Measurements from ENCODE around the gene TTC33. TPM values are rescaled to one million over a fixed set of nuclear protein-coding genes. Genes with fewer than 3 reads are reported as not detected.

The TTC33 gene
- total RNA-seq, 1 donor from 2014 or later, result 14.8 TPM

DNA sequence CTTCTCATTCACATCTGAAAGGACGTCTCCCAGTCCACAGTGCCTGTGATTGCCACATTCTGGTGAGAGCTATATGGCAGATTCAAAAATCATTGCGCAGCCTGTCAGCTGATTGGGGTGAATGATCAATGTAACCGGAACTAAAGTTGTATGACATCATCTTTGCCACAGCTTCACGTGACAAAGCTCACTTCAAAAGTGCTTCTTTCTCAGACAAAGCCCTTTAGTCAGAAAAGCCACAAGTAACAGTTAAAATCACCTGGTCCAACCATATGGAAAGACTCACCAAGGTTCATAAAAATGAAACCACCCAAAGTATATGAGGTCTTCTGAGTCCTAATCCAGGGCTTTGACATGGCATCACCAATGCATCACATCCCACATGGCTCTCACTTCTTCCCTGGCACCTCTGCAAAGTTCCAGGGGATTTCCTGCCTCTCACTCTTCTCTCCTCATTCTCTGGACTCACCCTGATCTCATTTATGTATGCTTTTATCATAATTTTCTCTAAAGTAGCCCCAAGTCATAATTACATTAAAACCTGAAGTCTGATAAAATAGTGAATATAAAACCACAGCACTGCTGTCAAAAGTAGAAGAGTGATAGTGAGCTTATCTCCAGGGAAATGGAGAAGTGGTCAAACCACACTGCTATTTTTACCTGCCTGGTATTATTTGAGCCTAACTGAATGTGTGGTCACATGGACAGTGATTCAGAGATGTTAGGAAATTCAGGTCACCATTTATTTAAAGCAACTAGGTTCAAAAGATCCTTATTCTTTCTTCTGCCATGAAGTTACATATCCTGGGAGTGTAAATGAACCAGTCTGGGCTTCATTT, 269.1 kb downstream of the TTC33 start:
- DNase-seq (ENCODE audit: low read depth, low spot score), result no peak

DNA sequence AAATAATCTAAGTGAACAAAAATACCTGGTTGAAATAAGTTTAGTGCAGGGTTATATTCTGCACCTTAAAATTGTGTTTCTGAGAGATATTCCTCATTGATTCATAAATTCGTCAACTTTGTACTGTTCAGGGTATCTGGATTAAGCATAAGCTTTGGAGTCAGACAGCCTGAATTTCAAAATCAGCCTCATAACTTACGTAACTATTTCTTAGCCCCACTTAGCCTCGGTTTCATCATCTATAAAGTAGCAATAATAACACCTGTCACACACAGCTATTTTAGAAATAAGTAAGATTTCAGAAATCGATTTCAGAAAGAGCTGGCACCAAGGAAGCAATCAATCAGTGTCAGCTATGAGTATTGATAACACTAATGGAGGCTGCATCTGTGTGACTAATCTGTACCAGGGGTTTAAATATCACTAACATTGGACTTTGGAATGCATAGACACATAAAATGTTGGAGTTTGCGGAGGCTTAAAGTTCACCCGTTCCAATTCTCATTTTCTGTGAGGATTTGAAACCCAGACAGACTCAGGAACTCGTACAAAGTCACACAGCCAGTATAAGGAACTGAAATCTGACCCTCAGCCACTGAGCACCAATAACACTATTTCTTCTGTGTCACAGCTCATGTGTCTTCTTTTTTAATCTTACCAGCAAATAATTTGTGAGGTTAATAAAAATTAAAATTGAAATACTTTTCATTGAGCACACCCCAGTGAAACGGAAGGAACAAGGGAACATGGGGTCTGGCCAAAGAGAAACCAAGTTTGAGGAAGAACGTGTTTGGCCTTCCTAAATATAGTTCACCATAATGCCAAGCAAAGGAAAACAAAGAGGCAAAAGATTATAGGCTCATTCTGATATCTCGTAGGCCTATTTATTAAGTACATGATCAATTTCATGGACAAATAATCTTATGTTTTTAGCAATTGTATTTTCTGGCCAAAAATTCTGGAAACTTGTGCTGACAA, 270.5 kb downstream of the TTC33 start:
- no peak for DNase-seq (ENCODE audit: low read depth, low spot score)

DNA sequence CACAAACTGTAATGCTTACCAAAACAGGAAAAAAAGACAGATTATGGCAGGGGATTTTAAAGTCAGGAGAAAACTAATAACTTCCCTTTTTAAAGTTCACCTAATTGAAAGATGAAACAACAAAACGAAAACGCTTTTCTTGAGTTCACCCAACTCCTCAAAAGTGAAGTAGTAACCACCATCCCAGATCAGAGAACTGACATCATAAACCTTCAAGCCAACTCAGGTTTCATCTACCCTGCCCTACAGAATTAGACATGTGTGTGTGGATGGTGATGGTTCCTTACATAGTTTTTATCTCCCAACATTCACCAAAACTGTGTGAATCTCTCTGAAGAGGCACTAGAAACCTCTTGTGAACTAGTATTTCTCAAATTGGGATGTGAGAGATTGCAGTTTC, 271.3 kb downstream of the TTC33 start:
- DNase-seq (ENCODE audit: low read depth, low spot score), result no peak

DNA sequence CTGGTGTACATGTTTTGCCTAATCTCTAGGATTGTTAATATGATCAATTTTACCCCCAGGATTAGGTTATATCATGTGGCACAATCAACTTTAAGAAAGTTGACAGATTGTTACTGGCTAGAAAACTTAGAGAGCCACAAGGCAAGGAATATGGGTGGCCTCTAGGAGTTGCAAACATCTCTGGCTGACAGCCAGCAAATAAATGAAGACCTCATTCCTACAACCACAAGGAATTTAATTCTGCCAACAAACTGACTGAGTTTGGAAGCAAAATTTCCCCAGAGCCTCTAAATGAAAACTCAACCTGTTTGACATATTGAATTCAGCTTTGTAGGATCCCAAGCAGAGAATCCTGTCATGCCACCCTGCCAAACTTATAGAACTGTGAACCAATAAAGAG, 272.4 kb downstream of the TTC33 start:
- no peak for DNase-seq (ENCODE audit: low read depth, low spot score)

DNA sequence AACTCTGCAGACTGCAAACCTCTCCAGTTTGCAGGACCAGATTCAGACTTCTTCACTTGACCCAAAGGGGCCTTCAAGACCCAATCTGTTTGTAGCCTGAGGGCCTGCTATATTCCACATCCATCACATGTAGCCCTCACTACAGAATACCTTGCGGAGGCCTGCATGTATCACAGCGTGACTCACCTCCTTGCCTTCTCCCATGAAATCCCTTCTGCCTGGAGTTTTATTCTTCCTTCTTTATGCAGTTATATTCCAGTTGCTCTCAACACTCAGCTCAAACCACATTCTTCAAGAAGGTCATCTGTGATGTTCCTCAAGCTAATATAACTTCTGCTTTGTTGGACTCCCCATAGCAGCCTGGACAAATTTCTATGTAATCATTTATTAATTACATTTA, 274.5 kb downstream of the TTC33 start:
- no peak for DNase-seq (ENCODE audit: low read depth, low spot score)

DNA sequence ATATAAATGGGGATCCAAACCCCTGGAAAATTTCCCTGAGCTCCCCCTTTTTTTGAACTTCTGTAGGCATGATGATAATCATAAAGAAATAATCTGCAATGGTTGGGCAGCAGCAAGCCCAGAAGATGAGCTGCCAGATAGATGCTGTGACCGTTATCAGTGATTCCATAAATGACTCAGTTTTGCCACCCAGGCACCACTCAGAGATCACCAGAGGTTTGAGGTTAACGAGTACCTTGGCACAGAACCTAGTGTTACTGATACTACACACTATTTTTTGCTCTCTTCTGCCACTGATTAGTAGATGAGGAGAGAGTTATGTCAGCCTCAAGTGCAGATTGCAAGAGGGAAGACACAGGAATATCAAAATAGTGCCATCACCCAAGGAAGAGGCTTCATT, 275.4 kb downstream of the TTC33 start:
- no peak for DNase-seq (ENCODE audit: low read depth, low spot score)

DNA sequence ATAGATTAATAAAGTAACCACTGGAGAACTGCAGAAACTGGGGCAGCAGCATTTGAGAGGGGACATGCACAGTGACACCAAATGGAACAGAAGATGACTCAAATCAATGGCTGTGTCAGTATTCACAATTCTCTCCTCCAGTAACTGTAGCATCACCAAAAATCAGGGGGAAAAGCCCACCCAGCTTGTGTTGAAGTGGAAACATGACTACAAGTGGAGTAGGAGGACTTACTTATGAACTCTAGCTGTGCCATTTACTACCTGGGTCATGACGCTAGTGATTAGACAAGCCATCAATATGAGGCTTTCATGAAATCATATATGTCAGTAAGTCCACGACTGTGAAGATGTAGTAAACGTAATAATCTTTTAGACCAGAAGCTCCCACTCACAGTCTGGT, 275.8 kb downstream of the TTC33 start:
- DNase-seq (ENCODE audit: low read depth, low spot score), result no peak

DNA sequence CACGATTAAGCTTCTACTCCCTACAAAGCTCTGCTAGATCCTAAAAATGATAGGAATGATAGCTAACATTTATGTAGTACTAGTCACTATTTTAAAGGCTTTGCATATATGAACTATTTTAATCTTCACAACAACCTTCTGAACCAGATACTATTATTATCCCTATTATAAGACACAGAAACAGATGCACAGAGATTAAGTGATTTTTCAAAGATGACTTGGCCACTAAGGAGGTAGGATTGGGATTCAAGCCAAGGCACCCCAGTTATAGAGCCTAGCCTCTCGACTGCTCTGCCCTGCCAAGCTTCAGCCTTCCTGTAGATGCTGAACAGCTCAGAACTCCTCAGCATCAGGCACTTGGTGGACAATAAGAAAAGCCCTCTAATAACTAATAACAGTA, 277.0 kb downstream of the TTC33 start:
- no peak for DNase-seq (ENCODE audit: low read depth, low spot score)

DNA sequence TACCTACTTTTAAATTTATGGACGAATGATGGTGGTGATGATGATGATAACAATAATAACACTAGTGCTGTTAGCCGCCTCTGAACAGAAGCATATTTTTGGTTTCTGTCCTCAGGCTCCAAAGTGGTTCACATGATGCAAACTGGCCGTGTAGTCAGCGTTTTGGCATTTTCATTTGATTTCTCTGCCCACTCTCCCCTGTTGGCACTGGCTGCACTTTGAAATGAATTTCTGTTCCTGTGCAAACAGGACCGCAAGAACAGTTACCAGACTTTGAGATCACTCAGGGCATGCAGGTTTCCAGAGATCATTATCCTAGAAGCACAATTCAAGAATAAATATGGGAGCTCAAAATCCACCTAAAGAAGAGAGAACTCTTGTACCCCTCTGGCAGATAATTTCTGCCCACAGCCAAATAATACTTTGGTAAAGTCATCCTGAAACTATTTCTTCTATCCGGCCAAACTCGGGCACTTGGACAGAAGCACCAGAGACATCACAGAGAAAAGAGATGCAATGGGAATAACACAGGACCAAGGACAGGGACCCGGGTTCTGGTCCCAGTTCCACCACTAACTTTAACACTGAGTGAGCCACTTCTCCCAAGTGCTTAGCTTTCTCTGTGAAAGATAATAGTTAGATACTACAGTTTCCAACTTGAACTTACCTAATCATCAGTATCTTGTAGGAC, 277.8 kb downstream of the TTC33 start:
- DNase-seq (ENCODE audit: low read depth, low spot score), result no peak

DNA sequence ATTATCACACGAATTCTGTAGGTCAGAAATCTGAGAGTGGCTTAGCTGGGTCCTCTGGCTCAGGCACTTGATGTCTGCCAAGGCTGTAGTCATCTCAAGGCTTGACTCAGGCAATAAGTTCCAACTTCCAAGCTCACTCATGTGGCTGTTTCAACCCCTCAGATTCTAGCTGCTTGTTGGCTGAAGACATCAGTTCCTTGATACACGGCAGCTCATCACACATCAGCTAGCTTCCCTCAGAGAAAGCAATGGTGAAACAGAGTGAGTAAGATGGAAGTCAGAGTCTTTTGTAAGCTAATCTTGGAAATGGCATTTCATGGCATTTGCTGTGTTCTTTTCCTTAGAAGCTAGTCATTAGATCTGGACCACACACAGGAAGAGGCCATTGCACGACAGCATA, 280.2 kb downstream of the TTC33 start:
- DNase-seq (ENCODE audit: low read depth, low spot score), result no peak

DNA sequence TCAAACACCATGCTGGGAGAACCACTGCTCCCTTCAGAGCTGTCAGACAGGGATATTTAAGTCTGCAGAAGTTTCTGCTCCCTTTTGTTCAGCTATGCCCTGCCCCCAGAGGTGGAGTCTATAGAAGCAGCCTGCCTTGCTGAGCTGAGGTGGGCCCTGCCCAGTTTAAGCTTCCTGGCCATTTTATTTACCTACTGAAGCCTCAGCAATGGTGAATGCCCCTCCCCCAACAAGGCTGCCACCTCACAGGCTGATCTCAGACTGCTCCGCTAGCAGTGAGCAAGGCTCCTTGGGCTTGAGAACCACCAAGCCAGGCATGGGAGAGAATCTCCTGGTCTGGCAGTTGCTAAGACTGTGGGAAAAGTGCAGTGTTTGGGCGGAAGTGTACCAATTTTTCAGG, 281.5 kb downstream of the TTC33 start:
- DNase-seq (ENCODE audit: low read depth, low spot score), result no peak

DNA sequence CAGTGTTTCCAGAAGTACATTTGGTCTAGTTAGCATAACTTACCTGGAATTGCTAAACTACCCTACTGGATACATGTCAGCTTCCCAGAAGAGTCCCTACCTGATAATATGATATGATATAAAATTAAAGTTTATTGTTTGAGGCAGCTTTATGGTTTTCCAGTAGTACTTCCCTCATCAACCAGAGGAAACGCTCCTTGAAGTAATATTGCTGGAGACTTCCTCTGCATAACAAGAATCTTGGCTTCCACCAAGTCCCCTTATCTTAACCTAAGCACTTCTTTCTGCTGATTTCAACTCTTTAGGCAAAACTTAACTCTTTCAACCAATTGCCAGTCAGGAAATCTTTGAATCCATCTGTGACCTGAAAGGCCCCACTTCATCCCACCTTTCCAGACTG, 290.3 kb downstream of the TTC33 start:
- DNase-seq (ENCODE audit: low read depth, low spot score), result no peak

DNA sequence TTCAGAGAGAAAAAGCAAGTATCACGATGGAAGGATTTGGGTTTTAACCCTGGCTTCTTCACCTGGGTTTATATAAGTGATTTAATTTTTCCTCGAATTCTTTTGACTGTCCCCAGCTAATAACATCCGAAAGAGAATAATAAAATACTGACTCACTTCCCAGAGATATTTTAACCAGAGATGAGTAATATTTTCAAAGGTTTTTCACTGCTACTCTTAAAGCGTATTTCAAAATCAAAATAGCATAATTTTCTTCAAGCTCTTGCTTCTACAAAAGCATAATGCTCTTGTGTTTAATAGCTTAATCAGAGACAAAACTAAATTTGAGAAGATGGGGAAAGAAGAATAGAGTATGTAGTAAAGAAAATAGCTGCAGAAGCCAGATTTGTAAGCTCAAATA, 291.2 kb downstream of the TTC33 start:
- DNase-seq (ENCODE audit: low read depth, low spot score), result no peak

Other genes with a start within 250 kb of the TTC33 start
- gene PTGER4, start 76.0 kb downstream of the TTC33 start, total RNA-seq, result 39.1 and 107 TPM in 2 replicates
- 135 and 136 TPM in 2 replicates for gene PRKAA1, start 42.4 kb upstream of the TTC33 start, total RNA-seq
- 1,544 and 2,625 TPM in 2 replicates for gene RPL37, start 79.3 kb upstream of the TTC33 start, total RNA-seq
- gene CARD6, start 85.4 kb upstream of the TTC33 start, total RNA-seq, result 29.5 and 37.9 TPM in 2 replicates
- 1.2 and 7.7 TPM in 2 replicates for gene C7, start 153.5 kb upstream of the TTC33 start, total RNA-seq

All from pulmonary artery endothelial cell (primary cell).